GM18526 (cell line): Measurements from ENCODE around the gene CXorf38.

Source experiments
- POLR2A ChIP-seq: IDR thresholded peaks from 3 replicates; pipeline ENCODE4 v1.6.1; 2011; ENCODE audit not compliant: insufficient read length; ENCODE audit errors: extremely low read depth

The CXorf38 gene

GRCh38 chrX:40647307-40648197 is at the start of gene CXorf38:
CXorf38 (minus strand) TSS chrX:40647561; CDS start chrX:40647520, 41 bp downstream.
- TF ChIP-seq POLR2A = peak; percentile 83

DNA sequence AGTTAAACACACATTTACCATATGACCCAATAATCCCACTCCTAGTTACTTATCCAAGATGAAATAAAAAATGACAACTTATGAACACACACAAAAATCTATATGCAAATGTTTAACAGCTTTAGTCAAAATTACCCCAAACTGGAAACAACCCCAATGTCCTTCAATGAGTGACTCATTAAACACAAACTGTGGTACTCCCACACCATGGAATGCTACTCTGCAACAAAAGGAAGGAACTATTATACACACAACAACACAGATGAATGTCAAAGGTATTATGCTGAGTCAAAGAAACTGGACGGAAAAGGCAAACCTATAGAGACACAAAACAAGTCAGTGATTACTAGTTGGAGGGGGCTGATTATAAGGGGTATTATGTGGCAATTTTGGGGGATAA is 47.4 kb upstream of the CXorf38 start:
- no peak for TF ChIP-seq POLR2A

DNA sequence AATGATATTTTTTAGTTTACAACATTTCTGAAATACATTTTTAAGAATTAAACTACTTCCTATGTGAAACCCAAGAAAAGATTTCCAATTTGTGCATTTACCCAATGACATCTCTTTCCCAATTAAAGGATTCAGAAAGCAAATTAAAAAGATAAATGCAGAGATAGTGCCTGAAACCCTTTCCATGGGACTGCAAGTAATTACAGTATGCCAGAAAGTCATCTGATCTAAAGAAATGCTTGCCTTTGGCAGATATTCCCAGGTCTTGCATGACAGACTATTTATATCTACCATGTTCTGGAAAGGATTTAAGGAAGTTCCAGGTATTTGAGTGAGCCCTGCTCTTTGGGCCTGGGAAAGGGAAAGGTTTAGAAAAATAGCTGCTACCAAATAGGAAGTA is 41.6 kb upstream of the CXorf38 start:
- TF ChIP-seq POLR2A = no peak

DNA sequence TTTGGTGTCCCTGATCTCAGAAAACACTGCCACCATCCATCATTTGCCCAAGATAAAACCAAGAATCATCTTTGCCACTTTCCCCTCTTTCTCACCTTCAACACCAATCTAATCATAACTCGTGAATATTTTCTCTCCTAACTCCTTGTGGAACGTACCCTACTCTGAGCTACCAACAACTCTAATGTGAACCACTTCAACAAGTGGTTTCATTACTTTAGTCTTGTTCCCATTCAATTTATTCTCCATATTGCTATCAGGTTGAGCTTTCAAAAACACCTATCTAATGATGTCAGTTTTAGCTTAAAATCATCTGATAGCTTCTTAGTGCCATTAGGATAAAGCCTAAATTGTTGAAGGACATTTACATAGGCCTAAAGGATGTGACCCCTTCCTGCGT is 39.8 kb upstream of the CXorf38 start:
- TF ChIP-seq POLR2A = no peak

DNA sequence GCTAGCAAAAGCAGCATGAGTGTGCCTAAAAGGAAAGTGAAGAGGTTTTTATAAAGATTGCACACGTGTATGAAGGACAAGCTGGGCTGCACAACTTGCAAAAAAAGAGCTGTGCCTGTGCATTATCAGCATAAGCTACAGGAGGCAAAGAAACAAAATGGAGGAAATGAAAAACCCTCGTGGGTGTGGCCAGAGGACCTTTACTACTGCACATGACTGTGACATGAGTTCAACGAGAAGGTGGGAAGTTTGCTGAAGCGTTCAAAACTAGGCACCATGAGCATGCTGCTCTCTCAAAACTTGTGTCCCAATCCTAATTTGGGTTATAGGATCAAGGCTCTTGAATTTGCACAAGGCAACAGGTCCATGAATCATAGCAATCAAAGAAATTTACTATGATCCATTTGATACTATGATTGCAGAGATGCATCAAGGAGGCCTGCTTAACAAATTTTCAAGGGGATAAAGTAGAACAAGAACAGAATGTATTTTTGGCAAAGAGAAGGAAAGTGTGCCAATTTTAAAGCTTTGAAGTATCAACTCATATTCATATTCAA is 38.1 kb upstream of the CXorf38 start:
- no peak for TF ChIP-seq POLR2A

DNA sequence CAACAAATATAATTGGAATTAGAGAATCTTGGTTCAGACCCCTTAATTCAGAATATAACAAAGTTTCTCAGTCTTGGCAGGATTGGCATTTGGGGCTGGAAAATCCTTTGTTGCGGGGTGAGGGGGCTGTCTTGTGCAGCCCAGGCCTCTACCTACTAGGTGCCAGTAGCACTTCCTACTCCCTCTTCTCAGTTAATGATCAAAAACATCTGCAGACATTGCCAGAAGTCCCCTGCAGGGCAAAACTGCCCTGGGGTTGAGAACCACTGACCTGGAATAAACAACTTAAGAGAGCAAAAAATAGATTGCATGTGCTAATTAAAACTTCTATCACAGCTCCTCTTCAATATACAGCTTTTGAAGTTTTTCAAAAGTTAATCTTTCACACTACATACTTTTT is 36.7 kb upstream of the CXorf38 start:
- no peak for TF ChIP-seq POLR2A

GRCh38 chrX:40683245-40683644 is 35.9 kb upstream of the CXorf38 start:
- TF ChIP-seq POLR2A = no peak

GRCh38 chrX:40671126-40671525 is 23.8 kb upstream of the CXorf38 start:
- no peak for TF ChIP-seq POLR2A

DNA sequence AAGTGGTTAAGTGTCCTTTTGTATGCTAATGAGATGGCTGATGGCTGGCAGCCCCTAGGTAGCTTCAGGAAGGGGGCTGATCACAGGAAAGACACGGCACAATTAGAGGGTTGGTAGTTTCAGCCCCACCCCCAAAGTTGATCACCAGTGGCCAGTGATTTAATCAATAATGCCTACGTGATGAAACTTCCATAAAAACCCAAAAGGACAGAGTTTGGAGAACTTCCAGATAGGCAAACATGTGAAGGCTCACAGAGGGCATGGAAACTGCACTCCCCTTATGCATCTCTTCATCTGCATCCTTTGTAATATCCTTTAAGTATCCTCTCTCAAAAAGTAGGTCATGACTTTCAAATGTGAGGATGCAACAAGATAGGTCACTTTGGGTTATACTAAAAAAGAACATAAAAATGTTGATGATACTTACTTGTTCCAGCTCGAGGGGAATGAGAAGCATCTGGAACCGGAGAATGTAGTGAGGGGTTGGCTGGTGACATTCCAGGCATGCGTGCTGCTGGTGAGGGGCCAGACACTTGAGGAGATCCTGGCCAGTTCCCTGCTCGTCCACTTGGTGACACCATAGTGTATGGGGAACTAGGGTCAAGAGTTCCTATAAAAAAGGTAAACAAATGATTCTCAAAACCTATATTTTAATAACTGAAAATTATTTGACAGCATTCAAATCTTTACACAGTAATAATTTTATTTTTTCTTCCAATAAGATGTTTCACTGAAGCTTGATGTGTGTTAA is 16.7 kb upstream of the CXorf38 start:
- no peak for TF ChIP-seq POLR2A

- TF ChIP-seq POLR2A = no peak
Measured at GRCh38 chrX:40663078-40663740, 15.8 kb upstream of the CXorf38 start.

DNA sequence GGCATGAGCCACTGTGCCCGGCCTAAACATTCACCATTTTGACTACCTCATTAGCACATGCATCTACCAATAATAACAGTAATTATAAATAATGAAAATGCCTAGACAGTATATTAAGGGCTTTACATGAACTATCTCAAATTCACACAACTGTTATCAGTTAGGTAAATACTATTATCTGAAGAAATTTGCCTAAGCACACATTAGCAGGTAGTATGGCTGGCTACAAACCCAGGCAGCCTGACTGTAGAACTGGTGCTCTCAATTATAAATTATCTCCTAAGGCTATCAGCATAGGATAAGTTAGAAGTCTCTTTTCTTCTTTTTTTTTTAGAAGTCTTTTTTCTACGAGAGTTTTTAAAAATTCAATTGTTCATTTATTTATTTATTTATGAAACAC is 14.1 kb upstream of the CXorf38 start:
- no peak for TF ChIP-seq POLR2A

DNA sequence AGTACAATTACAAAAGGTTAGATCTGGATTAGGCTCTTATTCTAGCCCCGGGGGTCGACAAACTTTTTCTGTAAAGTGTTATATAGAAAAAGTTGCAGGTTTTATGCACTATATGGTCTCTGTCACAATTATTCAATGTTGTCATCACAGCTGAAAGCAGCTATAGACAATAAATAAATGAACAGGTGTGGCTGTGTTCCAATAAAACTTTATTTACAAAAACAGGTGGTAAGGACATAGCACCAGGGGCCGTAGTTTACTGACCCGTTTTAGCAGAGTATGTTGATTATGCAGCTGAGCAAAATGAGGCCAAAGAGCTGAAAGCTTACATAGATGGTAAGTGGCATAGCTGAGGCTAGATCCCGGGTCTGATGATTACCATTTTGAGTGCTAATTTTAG is 13.0 kb upstream of the CXorf38 start:
- no peak for TF ChIP-seq POLR2A

GRCh38 chrX:40653535-40653934 is 6.2 kb upstream of the CXorf38 start:
- no peak for TF ChIP-seq POLR2A

- TF ChIP-seq POLR2A = no peak
Measured at GRCh38 chrX:40652664-40653063, 5.3 kb upstream of the CXorf38 start.

DNA sequence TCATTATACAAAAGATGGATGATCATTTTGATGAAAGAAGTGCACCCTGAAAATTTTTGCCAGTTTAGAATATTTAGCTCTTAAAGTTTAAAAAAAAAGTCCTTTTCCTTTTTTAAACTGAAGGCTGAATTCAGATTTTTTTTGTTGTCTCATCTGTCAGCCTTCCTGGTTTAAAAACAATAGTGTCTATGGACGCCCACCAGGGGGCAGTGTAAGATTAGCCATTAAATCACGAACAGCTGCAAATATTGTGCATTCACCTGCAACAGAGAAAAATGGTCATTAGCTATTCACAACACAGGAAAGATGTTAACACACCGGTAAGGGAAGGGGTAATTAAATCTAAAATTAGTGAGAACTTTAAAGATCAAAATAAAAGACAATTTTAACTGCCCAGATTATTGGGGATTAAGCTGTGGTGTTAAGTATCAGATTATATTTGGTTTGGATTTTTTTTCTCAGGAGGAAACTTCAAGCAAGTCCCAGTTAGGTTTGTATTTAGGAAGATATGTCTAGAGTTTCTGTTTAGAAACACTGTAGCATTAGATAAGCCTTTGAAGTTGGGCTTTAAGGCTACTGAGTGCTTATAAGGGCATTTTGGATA is 4.4 kb upstream of the CXorf38 start:
- TF ChIP-seq POLR2A = no peak
